Ovary (tissue), 9 donors: ENCODE data around the gene SLC24A4. TPM values are rescaled to one million over a fixed set of nuclear protein-coding genes. Genes with fewer than 3 reads are reported as not detected.

Experiments
- DNase-seq, 5 donors: peaks; one replicate each; pipeline ENCODE4 v3.0.0-alpha.2; 2019 to 2020
- H3K27ac ChIP-seq, 2 donors: fragments of 200-600 bp; one replicate each; pipeline versions ENCODE4 v1.5.1 to v1.8.0; 2019 to 2022
- H3K27me3 ChIP-seq: fragments of 200-600 bp; one replicate; pipeline ENCODE4 v1.8.0; 2022
- H3K36me3 ChIP-seq: fragments of 200-600 bp; sonication (generic); one replicate; pipeline ENCODE4 v1.5.1; 2019
- H3K4me1 ChIP-seq: one replicate; pipeline ENCODE4 v1.8.1; 2013; ENCODE audit warnings: mild to moderate bottlenecking, moderate library complexity; ENCODE audit not compliant: insufficient read depth
- H3K4me3 ChIP-seq: fragments of 200-600 bp; sonication (generic); one replicate; pipeline ENCODE4 v1.5.1; 2017
- H3K9me3 ChIP-seq, 2 donors: fragments of 200-600 bp in 1 of 2; sonication (generic) in 1 of 2; one replicate each; pipeline versions ENCODE4 v1.5.1 to v1.8.1; 2013 to 2019; ENCODE audit warnings: mild to moderate bottlenecking in 1 of 2, moderate library complexity in 1 of 2
- CTCF ChIP-seq, 3 donors: fragments of 450-650 bp in 2 of 3; fragments of 200-600 bp in 1 of 3; IDR thresholded peaks; one replicate each; pipeline versions ENCODE4 v1.5.1 to v1.8.0; 2016 to 2022; ENCODE audit warnings: antibody characterized with exemption in 3 of 3, mild to moderate bottlenecking in 1 of 3
- EP300 ChIP-seq: sonication (generic); formaldehyde crosslinking; IDR thresholded peaks from one replicate; pipeline ENCODE4 v1.6.1; 2017; ENCODE audit warnings: antibody characterized with exemption
- POLR2A ChIP-seq: fragments of 450-650 bp; IDR thresholded peaks from one replicate; pipeline ENCODE4 v1.6.1; 2017; ENCODE audit warnings: antibody characterized with exemption, mild to moderate bottlenecking, moderate library complexity
- WGBS, 3 donors: extraction: QIAGEN DNeasy Blood & Tissue Kit in 1 of 3; methylation state at CpG; one replicate each; pipeline versions ENCODE4 v1.1.5 to v1.1.7; 2013 to 2017; 5-methylcytosine and 5-hydroxymethylcytosine counted together
- intact Hi-C, 4 donors: fragments of 100-400 bp; cut with DNase I; formaldehyde crosslinking; loops; one replicate each; pipeline versions ENCODE4 v1.11.0 to v1.15.1; 2022 to 2023
- polyA plus RNA-seq, 2 donors: library from polyadenylated mRNA; stranded (reverse); fragments of 200-250 nt in 1 of 2; fragments of 350-450 nt in 1 of 2; fragmentation: Illumina TruSeq in 1 of 2; extraction: RNeasy Lipid Tissue Mini Kit (QIAGEN cat#74804) in 1 of 2; gene quantifications; one replicate each; pipeline ENCODE4 v1.2.3, GENCODE V29; 2013 to 2014
- total RNA-seq, 7 donors: library from RNA; depleted of rRNA in 2 of 7; stranded (reverse); fragments of >200 nt in 2 of 7; fragmentation: NEBNext Ultra II Directional in 3 of 7; extraction: Animal tissue kit (Norgen Biotek cat#: 25700) in 3 of 7; gene quantifications; one replicate each; pipeline versions ENCODE4 v1.1.0 to v1.2.4, GENCODE V29; 2016 to 2023
- donor health status: DM: no; HTN: no; CAD: no; lungs with moderate emphysema.
- donor health status: DM: no; HTN: no; CAD: no.
- donor health status: Bipolar disorder and iron deficiency.
- donor health status: DM: yes; HTN: yes; CAD: no.
- donor health status: DM: no; HTN: no; CAD: no.
- donor health status: DM: yes; HTN: yes; CAD: no.

SLC24A4 gene
- total and polyA plus RNA-seq, 9 donors, result 0.10 to 0.98 (median 0.24) TPM

- no peak for DNase-seq
- intact Hi-C loops, result no loop called here
- Histone ChIP-seq H3K27me3 (no peaks in the 10 kb centered on the region), H3K27ac (no peak overlapping the region), H3K4me3 (no peak overlapping the region), H3K9me3 (no peaks in the 10 kb centered on the region), H3K4me1 (peaks cover 3% of the 10 kb centered on the region), H3K36me3 (no peaks in the 10 kb centered on the region)
- WGBS, 3 donors, result 86 to 91% (median 91%) methylated on average over 20 of the region's 20 CpGs
- no peak for TF ChIP-seq POLR2A
- no peak for TF ChIP-seq EP300
- TF ChIP-seq CTCF (IDR thresholded peaks at IDR 0.05), result no peak
Measured at GRCh38 chr14:92519246-92520101, 196.5 kb downstream of the SLC24A4 start.

- TF ChIP-seq POLR2A (no peak), CTCF (IDR thresholded peaks at IDR 0.05) (no peak), EP300 (no peak)
- Histone ChIP-seq H3K4me1 (peaks cover 5% of the 10 kb centered on the region), H3K4me3 (no peak overlapping the region), H3K27ac (no peak overlapping the region), H3K36me3 (no peaks in the 10 kb centered on the region), H3K9me3 (no peaks in the 10 kb centered on the region), H3K27me3 (no peaks in the 10 kb centered on the region)
- intact Hi-C loops, result no loop called here
- 89 to 91% (median 90%) methylated on average over 17 of the region's 17 CpGs for WGBS, 3 donors
- no peak for DNase-seq
Measured at GRCh38 chr14:92520102-92521057, 197.4 kb downstream of the SLC24A4 start.

- Histone ChIP-seq H3K27ac (no peak overlapping the region), H3K36me3 (no peaks in the 10 kb centered on the region), H3K4me3 (no peak overlapping the region), H3K9me3 (no peaks in the 10 kb centered on the region), H3K4me1 (peaks cover 5% of the 10 kb centered on the region), H3K27me3 (no peaks in the 10 kb centered on the region)
- intact Hi-C loops, result no loop called here
- 86 to 93% (median 89%) methylated on average over 2 of the region's 2 CpGs for WGBS, 3 donors
- no peak for TF ChIP-seq POLR2A
- TF ChIP-seq EP300, result no peak
- DNase-seq, result no peak
Measured at GRCh38 chr14:92521058-92521415, 198.1 kb downstream of the SLC24A4 start.

GRCh38 chr14:92523752-92524151, 200.8 kb downstream of the SLC24A4 start:
- H3K27me3 ChIP-seq, result no peaks in the 10 kb centered on the region
- H3K27ac ChIP-seq, result no peak overlapping the region
- H3K4me1 ChIP-seq, result peaks cover 5% of the 10 kb centered on the region
- no peak overlapping the region for H3K4me3 ChIP-seq
- no peak for DNase-seq
- intact Hi-C loops, result no loop called here
- WGBS, 3 donors, result 85 to 90% (median 88%) methylated on average over 6 of the region's 6 CpGs
- H3K9me3 ChIP-seq, result no peaks in the 10 kb centered on the region
- no peak for TF ChIP-seq EP300
- TF ChIP-seq CTCF (IDR thresholded peaks at IDR 0.05), result no peak
- no peak for TF ChIP-seq POLR2A
- H3K36me3 ChIP-seq, result no peaks in the 10 kb centered on the region
